GM19238 (cell line): ENCODE measurements around the gene ADAMTS7.
"Not testable (repeated sequence)": the region's sequence is repeated elsewhere in the genome, so short reads cannot be mapped to it uniquely, and the experiment has no call there.

Source experiments
- DNase-seq: peaks from one replicate; pipeline ENCODE4 v3.0.0; 2011; ENCODE audit warnings: low spot score; ENCODE audit not compliant: insufficient read length

ADAMTS7 gene

DNA sequence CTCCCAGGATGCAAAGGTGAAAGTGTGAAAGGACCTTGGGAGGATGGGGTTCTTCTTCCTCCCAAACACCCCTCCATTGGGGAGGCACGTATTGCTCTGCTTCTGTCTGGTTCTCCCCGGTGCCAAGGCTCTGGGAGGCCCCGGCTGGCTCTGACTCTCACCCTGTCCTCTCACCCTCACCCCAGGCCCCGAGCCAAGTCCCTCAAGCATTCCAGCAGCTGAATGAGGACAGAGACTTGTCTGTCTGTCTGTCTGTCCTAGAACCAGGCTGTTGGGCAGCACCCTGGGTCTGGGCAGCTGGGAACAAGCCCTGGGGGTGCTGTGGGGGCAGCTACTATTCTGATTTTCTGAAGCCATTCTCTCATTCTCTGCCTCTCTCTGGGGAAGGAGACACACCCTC is 29.9 kb downstream of the ADAMTS7 start:
- DNase-seq = not testable (repeated sequence)

DNA sequence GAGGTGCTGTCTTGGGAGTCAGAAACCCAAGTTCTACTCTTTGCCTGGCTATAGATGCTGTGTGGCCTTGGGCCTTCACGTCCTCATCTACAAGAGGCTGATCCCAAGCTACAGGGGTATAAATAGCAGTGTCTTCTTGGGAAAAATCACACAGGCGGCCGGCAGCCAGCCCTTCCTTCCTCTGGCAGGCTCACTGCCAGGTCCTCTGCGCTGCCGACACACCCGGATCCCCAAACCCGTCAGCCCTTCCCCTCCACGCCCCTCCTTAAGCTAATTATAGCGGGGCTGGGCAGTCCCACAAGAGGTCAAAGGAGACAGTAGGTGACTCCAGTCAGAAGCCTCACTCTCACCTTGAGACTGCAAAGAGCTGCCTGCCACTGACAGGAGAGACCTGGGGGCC is 31.3 kb downstream of the ADAMTS7 start:
- not testable (repeated sequence) for DNase-seq

GRCh38 chr15:78779176-78779785 is 32.0 kb downstream of the ADAMTS7 start:
- DNase-seq = not testable (repeated sequence)

GRCh38 chr15:78778422-78778821 is 32.8 kb downstream of the ADAMTS7 start:
- no peak for DNase-seq

GRCh38 chr15:78777953-78778345 is 33.3 kb downstream of the ADAMTS7 start:
- not testable (repeated sequence) for DNase-seq

GRCh38 chr15:78777290-78777952 is 33.8 kb downstream of the ADAMTS7 start:
- not testable (repeated sequence) for DNase-seq

- DNase-seq = not testable (repeated sequence)
These were observed 35.0 kb downstream of the ADAMTS7 start for GRCh38 chr15:78776046-78776925.

- DNase-seq = no peak
These were observed 35.8 kb downstream of the ADAMTS7 start for GRCh38 chr15:78775472-78775871.

DNA sequence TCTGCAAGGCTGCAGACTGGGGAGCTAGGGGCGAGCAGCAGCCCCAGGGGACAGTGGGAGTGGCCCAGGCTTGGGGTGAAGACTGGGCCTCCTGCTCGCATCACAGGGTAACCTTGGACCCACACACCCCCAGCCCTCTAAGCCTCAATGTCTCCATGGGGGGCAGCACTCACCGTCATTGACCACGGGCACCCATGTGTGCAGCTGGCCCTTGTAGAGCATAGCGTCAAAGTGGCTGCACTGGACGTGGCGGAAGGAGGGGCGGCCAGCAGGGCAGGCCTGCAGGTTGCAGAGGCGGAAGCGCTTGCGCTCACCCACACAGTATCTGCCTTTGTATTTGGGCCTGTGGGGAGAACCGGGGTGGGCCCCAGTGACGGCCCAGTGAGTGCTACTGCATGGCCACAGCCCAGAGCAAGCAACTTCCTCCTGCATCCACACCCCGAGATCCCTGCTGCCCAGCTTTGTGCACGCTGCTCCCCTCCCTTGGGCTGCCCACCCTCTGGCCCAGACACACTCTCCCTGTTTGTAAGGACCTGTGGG is 36.7 kb downstream of the ADAMTS7 start:
- not testable (repeated sequence) for DNase-seq

- not testable (repeated sequence) for DNase-seq
These were observed 37.4 kb downstream of the ADAMTS7 start for GRCh38 chr15:78773765-78774450.

DNA sequence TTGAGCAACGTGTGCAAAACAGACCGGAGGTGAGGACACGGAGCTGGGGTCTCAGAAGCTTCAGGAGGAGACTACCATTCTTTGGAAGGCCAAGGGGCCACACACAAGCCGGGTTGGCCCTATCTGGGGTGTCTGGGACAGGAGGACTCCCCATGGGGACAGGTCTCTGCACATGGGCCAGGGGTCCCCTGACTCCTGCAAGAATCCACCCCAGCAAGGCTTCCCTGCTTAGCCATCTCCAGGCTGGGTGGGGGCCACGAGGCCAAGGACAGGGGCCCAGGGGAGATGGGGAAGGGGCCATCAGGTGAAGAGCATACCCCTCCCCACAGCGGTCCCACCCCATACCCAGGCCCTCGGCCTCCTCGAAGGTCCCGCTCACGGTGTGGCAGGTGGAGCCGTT is 38.5 kb downstream of the ADAMTS7 start:
- DNase-seq = no peak

DNA sequence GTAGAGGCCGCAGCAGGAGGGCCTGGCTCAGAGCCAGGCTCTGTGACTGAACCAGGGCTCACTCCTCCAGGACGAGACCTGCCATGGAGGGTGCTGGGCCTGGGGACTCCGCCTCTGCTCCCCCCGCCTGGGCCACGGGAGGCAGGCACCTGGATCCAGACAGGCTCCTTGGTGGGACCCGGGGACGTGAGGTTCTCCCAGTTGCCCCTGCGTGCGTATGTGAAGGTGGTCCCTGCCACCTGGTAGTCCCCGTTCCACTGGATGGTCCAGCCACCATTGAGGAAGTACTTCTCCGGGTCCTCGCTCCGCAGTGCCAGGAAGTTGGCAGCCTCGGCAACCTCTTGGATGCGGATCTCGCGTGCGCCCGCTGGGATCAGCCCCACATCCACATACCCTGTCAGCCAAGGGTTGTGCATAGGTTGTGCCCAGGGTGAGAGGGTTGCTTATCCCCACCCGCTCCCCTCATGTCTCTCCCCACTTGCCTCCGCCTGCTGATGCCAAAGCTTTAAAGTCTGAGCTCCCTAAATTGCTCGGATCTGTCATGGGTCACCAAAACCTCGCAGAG is 39.7 kb downstream of the ADAMTS7 start:
- not testable (repeated sequence) for DNase-seq

DNA sequence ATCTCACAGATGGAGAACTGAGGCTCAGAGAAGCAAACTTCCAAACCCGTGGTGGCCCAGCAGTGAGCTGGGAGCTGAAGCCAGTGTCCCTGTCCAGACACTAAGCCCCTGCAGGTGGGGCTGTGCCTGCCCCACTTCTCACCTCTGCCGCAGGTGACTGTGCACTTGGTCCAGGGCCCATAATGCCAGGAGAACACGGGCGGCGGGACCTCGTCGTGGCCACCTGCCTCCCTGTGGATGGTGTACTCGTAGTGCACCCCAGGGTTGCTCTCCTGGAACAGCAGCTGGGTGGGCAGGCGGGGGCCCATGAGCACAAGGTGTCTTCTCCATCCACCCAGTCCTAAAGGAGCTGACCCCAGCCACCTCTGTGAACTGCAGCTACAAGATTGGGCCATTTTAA is 40.2 kb downstream of the ADAMTS7 start:
- not testable (repeated sequence) for DNase-seq

DNA sequence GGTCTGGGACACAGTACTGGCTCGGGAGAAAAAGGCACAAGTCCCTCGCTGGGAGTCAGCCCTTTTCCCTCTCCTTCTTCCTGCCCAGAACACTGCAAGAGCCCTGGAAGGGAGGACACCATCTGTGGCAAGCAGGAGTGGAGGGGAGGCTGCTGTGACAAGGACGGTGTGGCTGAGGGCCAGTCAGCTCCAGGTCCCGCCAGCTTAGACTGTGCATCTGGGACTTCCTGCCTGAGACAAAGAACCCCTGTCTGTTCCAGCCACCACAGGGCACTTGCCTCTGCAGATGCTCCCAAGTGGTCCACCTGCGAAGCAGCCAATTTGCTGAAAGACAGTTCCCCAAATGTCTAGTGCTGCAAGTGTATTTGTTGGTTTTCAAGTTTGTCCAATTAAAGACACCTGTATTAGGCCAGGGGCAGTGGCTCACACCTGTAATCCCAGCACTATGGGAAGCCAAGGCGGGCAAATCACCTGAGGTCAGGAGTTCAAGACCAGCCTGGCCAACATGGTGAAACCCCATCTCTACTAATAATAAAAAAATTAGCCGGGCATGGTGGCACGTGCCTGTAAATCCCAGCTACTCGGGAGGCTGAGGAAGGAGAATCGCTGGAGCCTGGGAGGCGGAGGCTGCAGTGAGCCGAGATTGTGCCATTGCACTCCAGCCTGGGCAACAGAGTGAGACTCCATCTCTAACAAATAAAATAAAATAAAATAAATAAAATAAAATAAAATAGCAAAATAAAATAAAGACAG is 41.6 kb downstream of the ADAMTS7 start:
- DNase-seq = not testable (repeated sequence)

DNA sequence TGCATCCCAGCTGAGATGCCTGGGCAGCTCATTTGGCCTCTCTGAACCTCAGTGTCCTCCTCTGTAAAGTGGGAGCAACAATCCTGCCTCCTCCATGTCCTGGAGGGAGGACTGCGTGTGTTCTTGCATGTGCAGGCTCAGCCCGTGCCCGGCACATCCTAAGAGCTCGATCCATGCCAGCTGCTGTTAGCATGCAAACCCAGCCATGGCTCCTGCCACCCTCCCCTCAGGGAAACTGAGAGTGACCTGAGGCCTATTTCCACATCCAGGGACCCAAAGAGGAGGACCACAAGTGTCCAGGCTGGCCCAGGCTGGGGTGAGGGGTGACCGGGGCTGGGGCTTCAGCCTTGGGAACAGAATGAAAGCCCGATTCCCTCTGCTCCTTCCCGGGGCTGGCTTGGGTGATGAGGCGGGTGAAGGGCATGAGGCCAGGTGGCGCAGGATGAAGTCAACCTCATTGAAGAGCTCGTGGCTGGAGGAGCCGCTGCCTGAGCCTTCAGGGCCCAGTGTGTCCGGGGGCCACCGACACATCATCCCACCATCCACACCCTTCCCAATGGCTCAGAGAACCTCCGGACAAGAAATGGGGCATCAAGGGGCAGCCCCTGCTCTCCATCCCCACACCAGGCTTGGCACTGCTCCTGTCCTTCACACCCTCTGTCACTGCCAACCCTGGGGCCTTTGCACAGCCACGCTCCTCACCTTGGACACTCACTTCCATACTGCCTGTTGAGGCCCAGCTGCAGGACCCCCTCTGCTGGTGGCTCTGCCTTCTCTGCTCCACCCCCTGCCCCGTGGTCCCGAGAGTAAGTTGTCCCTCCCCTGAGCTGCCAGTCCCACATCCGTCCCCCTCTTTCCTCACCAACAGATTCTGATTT is 42.5 kb downstream of the ADAMTS7 start:
- DNase-seq = no peak

DNA sequence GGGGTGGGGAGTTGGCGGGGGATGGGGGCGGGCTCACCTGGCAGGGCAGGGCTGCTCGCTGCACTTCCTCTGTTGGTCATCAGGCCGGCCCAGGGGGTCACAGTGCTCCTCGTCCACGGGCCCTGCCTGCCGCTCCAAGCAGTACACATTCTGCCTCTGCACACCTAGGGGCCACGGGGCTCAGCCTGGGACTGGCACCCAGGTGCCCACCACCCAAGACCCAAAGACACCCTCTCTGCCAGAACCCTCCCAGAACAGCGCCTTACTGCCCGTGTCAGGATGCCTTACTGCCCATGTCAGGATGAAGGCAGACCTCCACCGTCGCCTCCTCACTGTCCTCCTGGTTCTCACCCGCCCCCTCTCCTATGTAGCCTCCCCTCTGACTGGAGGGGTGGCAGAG is 43.2 kb downstream of the ADAMTS7 start:
- no peak for DNase-seq

DNA sequence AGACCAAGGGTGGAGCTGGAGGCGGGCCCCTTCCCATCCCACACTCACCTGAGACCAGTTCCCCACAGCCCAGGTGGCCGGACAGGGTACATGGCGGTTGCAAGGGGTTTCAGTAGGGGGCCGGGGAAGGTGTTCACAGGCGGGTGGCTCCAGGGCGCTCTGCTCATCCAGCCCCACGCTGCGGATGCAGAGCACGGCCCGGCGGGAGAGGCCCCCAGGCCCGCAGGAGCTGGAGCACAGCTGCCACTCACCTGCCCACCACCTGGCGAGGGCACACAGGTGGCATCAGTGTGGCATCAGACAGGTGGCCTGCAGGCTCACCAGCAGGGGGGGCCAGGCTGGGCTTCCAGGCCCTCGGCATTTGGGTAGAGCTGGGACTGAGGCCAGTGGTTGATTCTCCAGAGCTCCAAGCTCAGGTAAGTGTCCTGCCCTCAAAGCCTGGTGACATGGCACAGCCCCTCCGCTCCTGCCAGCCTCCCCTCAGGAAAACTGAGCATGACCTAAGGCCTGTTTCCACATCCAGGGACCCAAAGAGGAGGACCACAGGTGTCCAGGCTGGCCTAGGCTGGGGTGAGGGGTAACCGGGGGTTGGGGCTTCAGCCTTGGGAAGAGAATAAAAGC is 43.8 kb downstream of the ADAMTS7 start:
- no peak for DNase-seq

GRCh38 chr15:78766641-78767071 is 44.6 kb downstream of the ADAMTS7 start:
- not testable (repeated sequence) for DNase-seq

GRCh38 chr15:78766041-78766440 is 45.2 kb downstream of the ADAMTS7 start:
- DNase-seq = no peak
